Stomach (tissue), 4 donors: ENCODE results near the gene BCL2L15.

Experiments used
- POLR2A ChIP-seq, 4 donors: fragments of 450-650 bp; IDR thresholded peaks; one replicate each; pipeline ENCODE4 v1.6.1; 2016; ENCODE audit warnings: antibody characterized with exemption in 4 of 4, control low read depth in 2 of 4, mild to moderate bottlenecking in 1 of 4, moderate library complexity in 1 of 4
- POLR2AphosphoS5 ChIP-seq, 3 donors: sonication (generic); formaldehyde crosslinking; IDR thresholded peaks; one replicate each; pipeline ENCODE4 v1.6.1; 2016; ENCODE audit warnings: antibody characterized with exemption in 3 of 3
- TF ChIP-seq, protein P1 (sequence below), 7 experiments: fragments of 450-650 bp in 4 of 7; fragments of 200-600 bp in 3 of 7; sonication (generic) in 3 of 7; IDR thresholded peaks; one replicate each; pipeline ENCODE4 v1.5.1; 2016 to 2019; ENCODE audit warnings: antibody characterized with exemption in 7 of 7, control low read depth in 2 of 7, mild to moderate bottlenecking in 1 of 7

DNA sequence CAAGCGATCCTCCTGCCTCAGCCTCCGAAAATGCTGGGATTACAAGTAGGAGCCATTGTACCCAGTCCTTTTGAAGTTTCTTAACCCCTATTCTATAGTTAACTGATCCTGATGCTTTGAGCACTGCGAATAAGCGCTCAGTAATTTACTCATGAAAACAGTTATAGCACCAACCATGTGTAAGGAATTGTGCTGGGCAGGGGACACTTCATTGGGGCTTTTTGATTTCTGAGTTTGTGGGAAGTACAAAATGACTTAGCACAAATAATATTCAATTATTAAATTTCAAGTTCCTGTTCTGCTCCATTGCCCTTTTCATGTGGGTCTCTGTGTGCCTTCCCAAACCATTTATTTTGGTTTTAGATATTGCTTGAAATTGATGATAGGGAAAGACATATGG lies 35.6 kb upstream of the BCL2L15 start:
- TF ChIP-seq, protein P1, sequence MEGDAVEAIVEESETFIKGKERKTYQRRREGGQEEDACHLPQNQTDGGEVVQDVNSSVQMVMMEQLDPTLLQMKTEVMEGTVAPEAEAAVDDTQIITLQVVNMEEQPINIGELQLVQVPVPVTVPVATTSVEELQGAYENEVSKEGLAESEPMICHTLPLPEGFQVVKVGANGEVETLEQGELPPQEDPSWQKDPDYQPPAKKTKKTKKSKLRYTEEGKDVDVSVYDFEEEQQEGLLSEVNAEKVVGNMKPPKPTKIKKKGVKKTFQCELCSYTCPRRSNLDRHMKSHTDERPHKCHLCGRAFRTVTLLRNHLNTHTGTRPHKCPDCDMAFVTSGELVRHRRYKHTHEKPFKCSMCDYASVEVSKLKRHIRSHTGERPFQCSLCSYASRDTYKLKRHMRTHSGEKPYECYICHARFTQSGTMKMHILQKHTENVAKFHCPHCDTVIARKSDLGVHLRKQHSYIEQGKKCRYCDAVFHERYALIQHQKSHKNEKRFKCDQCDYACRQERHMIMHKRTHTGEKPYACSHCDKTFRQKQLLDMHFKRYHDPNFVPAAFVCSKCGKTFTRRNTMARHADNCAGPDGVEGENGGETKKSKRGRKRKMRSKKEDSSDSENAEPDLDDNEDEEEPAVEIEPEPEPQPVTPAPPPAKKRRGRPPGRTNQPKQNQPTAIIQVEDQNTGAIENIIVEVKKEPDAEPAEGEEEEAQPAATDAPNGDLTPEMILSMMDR (IDR thresholded peaks at IDR 0.05), result no peak
- no peak for TF ChIP-seq POLR2A (IDR thresholded peaks at IDR 0.05)
- TF ChIP-seq POLR2AphosphoS5 (IDR thresholded peaks at IDR 0.05), result no peak
